Caco-2 (cell line): ENCODE data around the gene USF1. TPM values are rescaled to one million over a fixed set of nuclear protein-coding genes. Genes with fewer than 3 reads are reported as not detected.

Source experiments
- BruUV-seq: library from RNA; stranded (reverse); fragments of 400-500 nt; replicated peaks from 2 replicates; lab custom pipeline; 2021; lab: Mats Ljungman, UMichigan
- CTCF ChIA-PET: fragments of 300-600 bp; sonication (Branson Sonifier 250); formaldehyde crosslinking; loops from one replicate; lab custom pipeline; 2022; ENCODE audit warnings: antibody characterized with exemption; lab: Charles Lee
- POLR2A ChIA-PET: fragments of 300-600 bp; sonication (Branson Sonifier 250); formaldehyde crosslinking; loops from one replicate; lab custom pipeline; 2022; ENCODE audit warnings: antibody characterized with exemption; lab: Charles Lee
- DNase-seq, 2 experiments: peaks; one replicate each; pipeline versions ENCODE4 v3.0.0 to v3.0.0-alpha.2; 2020 to 2022
- H3K27me3 ChIP-seq: replicated peaks from 2 replicates; pipeline ENCODE4 v1.6.0; 2011; ENCODE audit warnings: low read length; ENCODE audit not compliant: control insufficient read depth, insufficient read depth
- H3K36me3 ChIP-seq: 2 replicates; pipeline ENCODE4 v1.5.1; 2011; ENCODE audit warnings: low read length; ENCODE audit not compliant: control insufficient read depth, insufficient read depth
- H3K4me1 ChIP-seq: fragments of 250-450 bp; sonication (Bioruptor Pico); 2 replicates; pipeline ENCODE4 v1.5.1; 2020; ENCODE audit warnings: mild to moderate bottlenecking
- H3K4me3 ChIP-seq: 2 replicates; pipeline ENCODE4 v1.5.1; 2011; ENCODE audit warnings: low read depth, mild to moderate bottlenecking, control low read depth, low read length
- H3K9me3 ChIP-seq: fragments of 250-450 bp; sonication (Bioruptor Pico); 2 replicates; pipeline ENCODE4 v1.5.1; 2020; ENCODE audit warnings: mild to moderate bottlenecking, moderate library complexity
- H3K27ac Mint-ChIP-seq: one replicate; pipeline ENCODE4 v1.8.0; 2022; ENCODE audit warnings: mixed read lengths; ENCODE audit not compliant: unreplicated experiment
- H3K27me3 Mint-ChIP-seq: one replicate; pipeline ENCODE4 v1.8.0; 2022; ENCODE audit warnings: mixed read lengths; ENCODE audit not compliant: insufficient read depth, unreplicated experiment
- H3K36me3 Mint-ChIP-seq: one replicate; pipeline ENCODE4 v1.8.0; 2022; ENCODE audit warnings: mild to moderate bottlenecking, mixed read lengths; ENCODE audit not compliant: insufficient read depth, unreplicated experiment
- H3K4me1 Mint-ChIP-seq: one replicate; pipeline ENCODE4 v1.8.0; 2022; ENCODE audit warnings: low read depth, mixed read lengths; ENCODE audit not compliant: unreplicated experiment
- H3K4me3 Mint-ChIP-seq: one replicate; pipeline ENCODE4 v1.8.0; 2022; ENCODE audit warnings: mild to moderate bottlenecking, moderate library complexity, mixed read lengths; ENCODE audit not compliant: unreplicated experiment
- H3K9me3 Mint-ChIP-seq: one replicate; pipeline ENCODE4 v1.8.0; 2022; ENCODE audit warnings: mixed read lengths; ENCODE audit not compliant: unreplicated experiment
- intact Hi-C: fragments of 100-400 bp; cut with micrococcal nuclease; formaldehyde crosslinking; loops from one replicate; pipeline ENCODE4 v1.10.0; 2022; ENCODE audit not compliant: unreplicated experiment
- total RNA-seq: library from RNA; stranded (reverse); gene quantifications from 2 replicates; pipeline ENCODE4 v1.2.3, GENCODE V29; 2022
- TF ChIP-seq, protein P1 (sequence below), 2 experiments: fragments of 200-600 bp in 1 of 2; IDR thresholded peaks; 1 replicate in 1 of 2; 2 replicates in 1 of 2; pipeline versions ENCODE4 v1.5.1 to v1.8.0; 2011 to 2022; ENCODE audit warnings: antibody characterized with exemption in 1 of 2, control low read depth in 1 of 2, inconsistent platforms in 1 of 2, low read depth in 1 of 2, low read length in 1 of 2, mild to moderate bottlenecking in 1 of 2, moderate library complexity in 1 of 2; ENCODE audit not compliant: insufficient read depth in 1 of 2, severe bottlenecking in 1 of 2, unreplicated experiment in 1 of 2

Gene USF1
- total RNA-seq, 1 experiment from 2014 or later, result 49.7 TPM

DNA sequence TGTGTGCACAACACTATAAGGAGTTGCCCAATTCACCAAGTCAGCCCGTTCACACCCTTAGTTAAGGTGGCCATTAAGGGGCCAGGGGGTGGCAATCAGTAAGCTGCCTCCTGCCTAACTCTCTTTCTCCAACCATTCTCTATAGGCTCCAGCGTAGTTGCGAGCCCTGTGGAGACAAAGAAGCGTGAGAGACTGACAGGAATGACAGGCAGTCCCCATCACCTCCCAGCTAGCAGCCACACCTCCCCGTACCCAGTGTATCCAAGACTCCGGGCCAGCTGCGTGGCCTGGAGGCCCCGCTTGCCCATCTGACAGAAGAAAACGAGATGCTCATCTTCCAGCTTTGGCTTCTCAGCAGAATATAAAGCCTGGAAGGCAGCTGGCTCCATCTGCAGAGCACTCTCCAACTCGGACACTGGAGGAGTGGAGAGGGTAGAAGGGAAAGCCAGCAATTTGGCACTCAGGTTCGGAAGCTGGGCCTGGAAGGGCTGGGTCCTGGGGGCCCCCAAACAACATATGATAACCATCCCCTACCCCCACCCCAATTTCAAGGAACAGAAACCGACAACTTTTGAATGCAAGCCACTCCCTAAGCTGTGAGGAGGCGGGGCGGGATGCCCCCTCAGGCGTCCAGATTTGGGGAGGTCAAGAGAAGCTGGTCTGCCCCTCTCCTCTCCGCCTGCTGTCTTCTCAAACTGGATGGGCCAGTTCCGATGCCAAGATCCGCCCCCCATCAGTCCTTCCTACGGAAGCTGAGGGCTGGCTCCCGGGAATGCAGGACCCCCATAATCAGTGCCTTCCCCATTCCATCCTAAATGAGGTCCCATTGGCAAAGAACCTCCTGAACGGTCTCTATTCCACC, 7.9 kb downstream of the USF1 start:
- Mint-ChIP-seq H3K36me3 (peaks cover 35% of the 10 kb centered on the region), H3K4me3 (peak overlapping the region; percentile 94), H3K27ac (peak overlapping the region; percentile 87), H3K4me1 (peaks cover 3% of the 10 kb centered on the region), H3K27me3 (no peaks in the 10 kb centered on the region), H3K9me3 (no peaks in the 10 kb centered on the region)
- Histone ChIP-seq H3K4me1 (peaks cover 7% of the 10 kb centered on the region; the same call in 1 of the 2 replicates), H3K27me3 (no peaks in the 10 kb centered on the region), H3K4me3 (peak overlapping the region; percentile 72), H3K36me3 (peaks cover 12% of the 10 kb centered on the region), H3K9me3 (no peaks in the 10 kb centered on the region)
- no peak for DNase-seq
- intact Hi-C loops, result loop anchor here (1.0 kb wide), 1 partner anchor 41 kb away; no protein-coding TSS in a partner anchor
- TF ChIP-seq, protein P1, sequence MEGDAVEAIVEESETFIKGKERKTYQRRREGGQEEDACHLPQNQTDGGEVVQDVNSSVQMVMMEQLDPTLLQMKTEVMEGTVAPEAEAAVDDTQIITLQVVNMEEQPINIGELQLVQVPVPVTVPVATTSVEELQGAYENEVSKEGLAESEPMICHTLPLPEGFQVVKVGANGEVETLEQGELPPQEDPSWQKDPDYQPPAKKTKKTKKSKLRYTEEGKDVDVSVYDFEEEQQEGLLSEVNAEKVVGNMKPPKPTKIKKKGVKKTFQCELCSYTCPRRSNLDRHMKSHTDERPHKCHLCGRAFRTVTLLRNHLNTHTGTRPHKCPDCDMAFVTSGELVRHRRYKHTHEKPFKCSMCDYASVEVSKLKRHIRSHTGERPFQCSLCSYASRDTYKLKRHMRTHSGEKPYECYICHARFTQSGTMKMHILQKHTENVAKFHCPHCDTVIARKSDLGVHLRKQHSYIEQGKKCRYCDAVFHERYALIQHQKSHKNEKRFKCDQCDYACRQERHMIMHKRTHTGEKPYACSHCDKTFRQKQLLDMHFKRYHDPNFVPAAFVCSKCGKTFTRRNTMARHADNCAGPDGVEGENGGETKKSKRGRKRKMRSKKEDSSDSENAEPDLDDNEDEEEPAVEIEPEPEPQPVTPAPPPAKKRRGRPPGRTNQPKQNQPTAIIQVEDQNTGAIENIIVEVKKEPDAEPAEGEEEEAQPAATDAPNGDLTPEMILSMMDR (IDR thresholded peaks at IDR 0.05; ENCODE audit: insufficient read depth in 1 of 2, low read depth in 1 of 2, low read length in 1 of 2, severe bottlenecking in 1 of 2, unreplicated experiment in 1 of 2), result no peak
- POLR2A ChIA-PET, result interaction anchor here (1.0 to 2.2 kb wide), 3 partner anchors 16 to 40 kb away, joined by 3 to 20 read pairs (median 4); partner anchors contain the start of gene F11R
- CTCF ChIA-PET, result interaction anchor here (0.5 to 1.4 kb wide), 5 partner anchors 16 to 60 kb away, joined by 3 to 8 read pairs (median 3); partner anchors contain the start of gene KLHDC9
- BruUV-seq, result no TSS peak

DNA sequence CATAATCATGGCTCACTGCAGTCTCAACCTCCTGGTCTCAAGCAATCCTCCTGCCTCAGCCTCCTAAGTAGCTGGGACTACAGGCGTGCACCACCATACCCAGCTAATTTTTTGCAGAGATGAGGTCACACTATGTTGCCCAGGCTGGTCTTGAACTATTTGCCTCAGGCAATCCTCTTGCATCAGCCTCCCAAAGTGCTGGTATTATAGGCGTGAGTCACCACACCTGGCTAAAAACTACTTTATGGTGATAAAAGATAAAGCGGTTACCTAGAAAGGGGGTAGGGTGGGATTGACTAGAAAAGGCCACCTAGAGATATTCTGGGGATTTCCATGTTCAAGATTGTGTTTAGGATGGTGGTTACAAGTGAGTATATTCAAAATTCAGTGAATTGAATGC, 12.0 kb downstream of the USF1 start:
- no peaks in the 10 kb centered on the region for H3K9me3 ChIP-seq
- CTCF ChIA-PET, result interaction anchor here (0.7 kb wide), 1 partner anchor 76 kb away, joined by 4 read pairs; no protein-coding TSS in a partner anchor
- H3K27me3 Mint-ChIP-seq, result no peaks in the 10 kb centered on the region
- H3K4me1 Mint-ChIP-seq, result peaks cover 7% of the 10 kb centered on the region
- no peaks in the 10 kb centered on the region for H3K36me3 ChIP-seq
- intact Hi-C loops, result no loop called here
- DNase-seq, result no peak
- H3K36me3 Mint-ChIP-seq, result peaks cover 5% of the 10 kb centered on the region
- POLR2A ChIA-PET, result interaction anchor here (2.0 kb wide), 1 partner anchor 13 kb away, joined by 19 read pairs; the partner anchor contains the start of gene F11R
- no TSS peak for BruUV-seq
- TF ChIP-seq, protein P1 (IDR thresholded peaks at IDR 0.05; ENCODE audit: insufficient read depth in 1 of 2, low read depth in 1 of 2, low read length in 1 of 2, severe bottlenecking in 1 of 2, unreplicated experiment in 1 of 2), result no peak
- H3K9me3 Mint-ChIP-seq, result no peaks in the 10 kb centered on the region
- H3K4me3 ChIP-seq, result no peak overlapping the region
- H3K4me3 Mint-ChIP-seq, result no peak overlapping the region
- peaks cover 7% of the 10 kb centered on the region; the same call in 1 of the 2 replicates for H3K4me1 ChIP-seq
- H3K27ac Mint-ChIP-seq, result no peak overlapping the region
- H3K27me3 ChIP-seq, result no peaks in the 10 kb centered on the region

- ChIA-PET CTCF (interaction anchor here (0.6 kb wide), 1 partner anchor 25 kb away, joined by 4 read pairs; no protein-coding TSS in a partner anchor), POLR2A (interaction anchor here (2.0 kb wide), 1 partner anchor 11 kb away, joined by 19 read pairs; the partner anchor contains the start of gene F11R)
- H3K9me3 ChIP-seq, result 0 out of 2 replicates have a peak, but pooled peaks cover 6% of the 10 kb centered on the region
- no peaks in the 10 kb centered on the region for H3K36me3 ChIP-seq
- Mint-ChIP-seq H3K36me3 (no peaks in the 10 kb centered on the region), H3K27ac (no peak overlapping the region), H3K4me3 (no peak overlapping the region), H3K27me3 (no peaks in the 10 kb centered on the region), H3K9me3 (no peaks in the 10 kb centered on the region), H3K4me1 (peaks cover 7% of the 10 kb centered on the region)
- H3K4me1 ChIP-seq, result 0 out of 2 replicates have a peak, but pooled peaks cover under 1% of the 10 kb centered on the region
- no peak for DNase-seq
- intact Hi-C loops, result no loop called here
- no peaks in the 10 kb centered on the region for H3K27me3 ChIP-seq
- no TSS peak for BruUV-seq
- TF ChIP-seq, protein P1 (IDR thresholded peaks at IDR 0.05; ENCODE audit: insufficient read depth in 1 of 2, low read depth in 1 of 2, low read length in 1 of 2, severe bottlenecking in 1 of 2, unreplicated experiment in 1 of 2), result no peak
- H3K4me3 ChIP-seq, result no peak overlapping the region
Measured at GRCh38 chr1:161032409-161032808, 13.4 kb downstream of the USF1 start.
